OCI-LY1 (cell line): ENCODE measurements around the gene RPL7L1.
"Not testable (repeated sequence)": the region's sequence is repeated elsewhere in the genome, so short reads cannot be mapped to it uniquely, and the experiment has no call there.

ENCODE experiments used
- H2AFZ ChIP-seq: fragments of 200-600 bp; sonication (generic), shearing (Covaris generic); 2 replicates; pipeline ENCODE4 v1.6.0; 2014; ENCODE audit warnings: antibody characterized with exemption, mild to moderate bottlenecking, low read length
- H3F3A ChIP-seq: fragments of 200-600 bp; sonication (generic), shearing (Covaris generic); 2 replicates; pipeline ENCODE4 v1.6.0; 2014; ENCODE audit warnings: mild to moderate bottlenecking, antibody characterized with exemption, low read length, moderate library complexity; ENCODE audit not compliant: insufficient read depth
- H3K27ac ChIP-seq: fragments of 200-600 bp; sonication (generic); 2 replicates; pipeline ENCODE4 v1.5.1; 2014; ENCODE audit warnings: low read length, mixed run types, mild to moderate bottlenecking, low read depth; ENCODE audit not compliant: poor library complexity, severe bottlenecking
- H3K27me3 ChIP-seq: fragments of 200-600 bp; sonication (generic); 2 replicates; pipeline ENCODE4 v1.6.0; 2014; ENCODE audit warnings: antibody characterized with exemption, mild to moderate bottlenecking, low read length, moderate library complexity; ENCODE audit not compliant: insufficient read depth
- H3K36me3 ChIP-seq: fragments of 200-600 bp; sonication (generic); 2 replicates; pipeline ENCODE4 v1.6.1; 2014; ENCODE audit warnings: mild to moderate bottlenecking, antibody characterized with exemption, low read length, moderate library complexity, mixed read lengths; ENCODE audit not compliant: insufficient read depth
- H3K4me1 ChIP-seq: fragments of 200-600 bp; sonication (generic); 2 replicates; pipeline ENCODE4 v1.5.1; 2014; ENCODE audit warnings: mild to moderate bottlenecking, low read length, moderate library complexity; ENCODE audit not compliant: insufficient read depth, severe bottlenecking
- H3K4me2 ChIP-seq: fragments of 200-600 bp; sonication (generic), shearing (Covaris generic); 2 replicates; pipeline ENCODE4 v1.6.1; 2014; ENCODE audit warnings: low read length
- H3K4me3 ChIP-seq: fragments of 200-600 bp; sonication (generic); 2 replicates; pipeline ENCODE4 v1.5.1; 2014; ENCODE audit warnings: low read length, low read depth, mild to moderate bottlenecking, mixed read lengths; ENCODE audit not compliant: poor library complexity, severe bottlenecking
- H3K79me2 ChIP-seq: fragments of 200-600 bp; shearing (Covaris generic); 2 replicates; pipeline ENCODE4 v1.6.1; 2016; ENCODE audit warnings: mixed run types, low read length, mixed read lengths; ENCODE audit not compliant: insufficient read depth
- H3K9ac ChIP-seq: fragments of 200-600 bp; sonication (generic), shearing (Covaris generic); 2 replicates; pipeline ENCODE4 v1.6.1; 2014; ENCODE audit warnings: mild to moderate bottlenecking, low read length, mixed read lengths
- H3K9me2 ChIP-seq: fragments of 200-600 bp; sonication (generic), shearing (Covaris generic); 2 replicates; pipeline ENCODE4 v1.6.1; 2014; ENCODE audit warnings: low read depth, mild to moderate bottlenecking, low read length, mixed read lengths
- H3K9me3 ChIP-seq: fragments of 200-600 bp; shearing (Covaris generic); 2 replicates; pipeline ENCODE4 v1.6.1; 2014; ENCODE audit warnings: low read length, mixed read lengths
- H4K20me1 ChIP-seq: fragments of 200-600 bp; sonication (generic), shearing (Covaris generic); 2 replicates; pipeline ENCODE4 v1.6.0; 2016; ENCODE audit warnings: mild to moderate bottlenecking, low read length; ENCODE audit not compliant: insufficient read depth
- CTCF ChIP-seq: fragments of 200-600 bp; sonication (generic), shearing (Covaris generic); IDR thresholded peaks from 2 replicates; pipeline ENCODE4 v1.5.1; 2017; ENCODE audit warnings: mild to moderate bottlenecking, antibody characterized with exemption, low read length, moderate library complexity, mixed read lengths
- EZH2 ChIP-seq: fragments of 200-600 bp; sonication (generic), shearing (Covaris generic); IDR thresholded peaks from 2 replicates; pipeline ENCODE4 v1.8.0; 2017; ENCODE audit warnings: borderline replicate concordance, mixed run types, mild to moderate bottlenecking, antibody characterized with exemption, low read length, moderate library complexity, mixed read lengths

RPL7L1 gene

GRCh38 chr6:42901538-42901957, 22.1 kb downstream of the RPL7L1 start:
- H3F3A ChIP-seq = no peaks in the 10 kb centered on the region
- H3K79me2 ChIP-seq = no peaks in the 10 kb centered on the region
- no peaks in the 10 kb centered on the region for H3K27me3 ChIP-seq
- no peak overlapping the region for H3K9ac ChIP-seq
- no peaks in the 10 kb centered on the region for H4K20me1 ChIP-seq
- no peaks in the 10 kb centered on the region for H3K36me3 ChIP-seq
- no peak overlapping the region for H3K4me3 ChIP-seq
- no peaks in the 10 kb centered on the region for H3K9me2 ChIP-seq
- TF ChIP-seq CTCF (peak; percentile 87), EZH2 (no peak)
- peaks cover 21% of the 10 kb centered on the region for H3K4me1 ChIP-seq
- no peak overlapping the region for H3K4me2 ChIP-seq
- H3K9me3 ChIP-seq = no peaks in the 10 kb centered on the region
- H3K27ac ChIP-seq = no peak overlapping the region
- H2AFZ ChIP-seq = no peak overlapping the region

DNA sequence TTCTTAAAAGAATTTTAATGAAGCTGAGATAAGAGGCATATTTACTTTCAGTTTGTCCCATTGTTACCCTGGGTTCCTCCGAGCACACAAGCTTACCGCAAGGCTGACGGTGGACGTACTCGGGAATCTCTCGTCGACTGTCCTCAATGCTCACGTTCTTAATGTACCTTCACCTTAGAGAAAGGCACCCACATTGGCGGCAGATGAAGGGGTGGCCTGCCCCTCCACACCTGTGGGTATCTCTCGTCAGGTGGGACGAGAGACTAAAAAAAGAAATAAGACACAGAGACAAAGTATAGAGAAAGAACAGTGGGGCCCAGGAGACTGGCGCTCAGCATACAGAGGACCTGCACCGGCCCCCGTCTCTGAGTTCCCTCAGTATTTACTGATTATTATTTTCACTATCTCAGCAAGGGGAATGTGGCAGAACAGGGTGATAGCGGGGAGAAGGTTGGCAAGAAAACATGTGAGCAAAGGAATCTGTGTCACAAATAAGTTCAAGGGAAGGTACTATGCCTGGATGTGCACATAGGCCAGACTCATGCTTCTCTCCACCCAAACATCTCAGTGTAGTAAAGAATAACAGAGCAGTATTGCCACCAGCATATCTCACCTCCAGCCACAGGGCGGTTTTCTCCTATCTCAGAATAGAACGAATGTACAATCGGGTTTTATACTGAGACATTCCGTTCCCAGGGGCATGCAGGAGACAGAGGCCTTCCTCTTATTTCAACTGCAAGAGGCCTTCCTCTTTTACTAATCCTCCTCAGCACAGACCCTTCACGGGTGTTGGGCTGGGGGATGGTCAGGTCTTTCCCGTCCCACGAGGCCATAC, 23.2 kb downstream of the RPL7L1 start:
- H3K4me1 ChIP-seq = peaks cover 21% of the 10 kb centered on the region
- H3K79me2 ChIP-seq, H3K9me2 ChIP-seq, H3F3A ChIP-seq, H3K9me3 ChIP-seq, H3K9ac ChIP-seq, H3K27ac ChIP-seq, H3K4me3 ChIP-seq, H4K20me1 ChIP-seq, H3K36me3 ChIP-seq, H3K27me3 ChIP-seq, H2AFZ ChIP-seq: not testable (repeated sequence)
- H3K4me2 ChIP-seq = 0 out of 2 replicates have a peak overlapping the region, but pooled peaks have one; percentile 7

GRCh38 chr6:42904467-42904866, 25.1 kb downstream of the RPL7L1 start:
- no peak for TF ChIP-seq EZH2
- no peak for TF ChIP-seq CTCF
- Histone ChIP-seq H3K9me3 (no peaks in the 10 kb centered on the region), H3K27me3 (no peaks in the 10 kb centered on the region), H3K9ac (no peak overlapping the region), H3K79me2 (no peaks in the 10 kb centered on the region), H3K27ac (no peak overlapping the region), H2AFZ (no peak overlapping the region), H3F3A (no peaks in the 10 kb centered on the region), H3K4me3 (no peak overlapping the region), H3K36me3 (no peaks in the 10 kb centered on the region), H3K9me2 (no peaks in the 10 kb centered on the region), H3K4me1 (peaks cover 21% of the 10 kb centered on the region), H3K4me2 (no peak overlapping the region), H4K20me1 (no peaks in the 10 kb centered on the region)

DNA sequence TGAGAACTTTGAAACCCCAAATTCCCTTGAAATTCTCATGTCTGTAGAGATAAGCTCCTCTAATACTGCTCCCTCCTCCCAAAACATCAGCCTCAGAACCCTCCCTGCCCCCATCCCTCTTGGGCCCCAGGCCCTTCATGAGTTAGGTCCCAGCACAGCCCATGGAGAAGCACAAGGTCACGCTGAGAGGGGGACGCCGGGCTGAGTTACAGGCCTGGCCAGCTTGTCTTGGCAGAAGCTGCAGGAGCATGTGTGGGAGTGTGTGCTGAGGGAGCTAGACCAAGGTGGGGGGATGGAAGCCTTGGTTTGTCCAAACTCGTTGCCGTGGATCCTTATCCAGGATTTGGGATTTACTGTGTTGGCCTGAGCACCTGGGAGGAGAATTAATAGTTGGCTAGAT, 27.9 kb downstream of the RPL7L1 start:
- no peak overlapping the region for H2AFZ ChIP-seq
- H3K9ac ChIP-seq = no peak overlapping the region
- no peaks in the 10 kb centered on the region for H3K9me3 ChIP-seq
- H3K36me3 ChIP-seq = no peaks in the 10 kb centered on the region
- H3K4me1 ChIP-seq = peaks cover 9% of the 10 kb centered on the region
- no peaks in the 10 kb centered on the region for H3F3A ChIP-seq
- H3K79me2 ChIP-seq = no peaks in the 10 kb centered on the region
- H3K27me3 ChIP-seq = no peaks in the 10 kb centered on the region
- H3K9me2 ChIP-seq = no peaks in the 10 kb centered on the region
- H4K20me1 ChIP-seq = no peaks in the 10 kb centered on the region
- H3K4me2 ChIP-seq = no peak overlapping the region
- H3K27ac ChIP-seq = no peak overlapping the region
- no peak overlapping the region for H3K4me3 ChIP-seq
- TF ChIP-seq EZH2 (no peak), CTCF (no peak)
